ENCODE results near the gene PPM1D.

DNA sequence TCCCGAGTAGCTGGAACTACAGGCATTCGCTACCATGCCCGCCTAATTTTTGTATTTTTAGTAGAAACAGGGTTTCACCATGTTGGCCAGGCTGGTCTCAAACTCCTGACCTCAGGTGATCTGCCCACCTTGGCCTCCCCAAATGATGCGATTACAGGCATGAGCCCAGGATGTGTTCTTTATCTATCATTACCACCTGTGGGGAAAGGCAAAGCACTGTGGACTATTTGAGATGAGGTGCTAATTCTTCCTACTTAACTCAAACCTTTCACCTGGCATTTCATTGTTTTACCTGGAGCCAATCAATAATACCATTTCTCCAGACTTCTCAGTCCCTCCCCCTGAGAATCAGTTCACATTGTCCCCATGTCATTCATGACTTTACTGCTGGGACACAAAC lies 20.4 kb upstream of the PPM1D start:
- TF ChIP-seq CTCF (IDR thresholded peaks at IDR 0.05) (no peak), POLR2A (IDR thresholded peaks at IDR 0.05) (no peak)

Data from sigmoid colon (tissue), 3 donors.